Astrocyte of the cerebellum (primary cell): ENCODE data around the gene BAZ1A.
A peak's percentile ranks its signal among the peaks of the same experiment; 100 is the strongest.

ENCODE experiments used
- DNase-seq: peaks from one replicate; pipeline ENCODE4 v3.0.0-alpha.2; 2011; ENCODE audit warnings: low read depth
- H3K4me3 ChIP-seq: 2 replicates; pipeline ENCODE4 v1.5.1; 2011; ENCODE audit warnings: mild to moderate bottlenecking, low read depth, low read length, moderate library complexity
- in situ Hi-C: cut with HindIII; loops from 2 replicates; pipeline ENCODE4 v1.10.0; 2017; ENCODE audit warnings: low sequenced_read_pairs
- TF ChIP-seq, protein P1 (sequence below): IDR thresholded peaks from 2 replicates; pipeline ENCODE4 v1.5.1; 2012; ENCODE audit warnings: low read length, low read depth, moderate library complexity, mild to moderate bottlenecking; ENCODE audit errors: missing control alignments

The BAZ1A gene

GRCh38 chr14:34776611-34777010 lies 98.5 kb downstream of the BAZ1A start:
- DNase-seq = no peak
- in situ Hi-C loops = no loop called here
- H3K4me3 ChIP-seq = no peak overlapping the region
- TF ChIP-seq, protein P1, sequence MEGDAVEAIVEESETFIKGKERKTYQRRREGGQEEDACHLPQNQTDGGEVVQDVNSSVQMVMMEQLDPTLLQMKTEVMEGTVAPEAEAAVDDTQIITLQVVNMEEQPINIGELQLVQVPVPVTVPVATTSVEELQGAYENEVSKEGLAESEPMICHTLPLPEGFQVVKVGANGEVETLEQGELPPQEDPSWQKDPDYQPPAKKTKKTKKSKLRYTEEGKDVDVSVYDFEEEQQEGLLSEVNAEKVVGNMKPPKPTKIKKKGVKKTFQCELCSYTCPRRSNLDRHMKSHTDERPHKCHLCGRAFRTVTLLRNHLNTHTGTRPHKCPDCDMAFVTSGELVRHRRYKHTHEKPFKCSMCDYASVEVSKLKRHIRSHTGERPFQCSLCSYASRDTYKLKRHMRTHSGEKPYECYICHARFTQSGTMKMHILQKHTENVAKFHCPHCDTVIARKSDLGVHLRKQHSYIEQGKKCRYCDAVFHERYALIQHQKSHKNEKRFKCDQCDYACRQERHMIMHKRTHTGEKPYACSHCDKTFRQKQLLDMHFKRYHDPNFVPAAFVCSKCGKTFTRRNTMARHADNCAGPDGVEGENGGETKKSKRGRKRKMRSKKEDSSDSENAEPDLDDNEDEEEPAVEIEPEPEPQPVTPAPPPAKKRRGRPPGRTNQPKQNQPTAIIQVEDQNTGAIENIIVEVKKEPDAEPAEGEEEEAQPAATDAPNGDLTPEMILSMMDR = no peak

DNA sequence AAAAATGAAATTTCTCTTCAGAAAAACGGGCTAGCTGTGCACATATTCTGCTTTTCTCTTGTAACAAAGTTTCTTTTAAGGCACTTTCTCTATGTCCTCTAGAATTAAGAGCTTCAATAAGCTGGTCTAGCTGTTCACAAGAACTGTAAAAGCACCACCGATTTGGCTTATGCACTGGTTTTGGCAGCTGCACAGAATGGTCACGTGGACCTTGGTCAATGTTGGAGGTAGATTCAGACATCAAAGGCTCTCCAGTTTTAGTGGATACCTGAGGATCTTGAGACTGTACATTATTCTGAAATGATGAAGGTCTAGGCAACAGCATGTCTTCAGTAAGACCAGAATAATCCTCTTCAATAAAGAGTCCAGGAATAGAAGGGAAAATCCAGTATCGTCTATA lies 99.2 kb downstream of the BAZ1A start:
- no peak overlapping the region for H3K4me3 ChIP-seq
- in situ Hi-C loops = no loop called here
- TF ChIP-seq, protein P1 = no peak
- no peak for DNase-seq

- DNase-seq = no peak
- TF ChIP-seq, protein P1 = no peak
- in situ Hi-C loops = no loop called here
- H3K4me3 ChIP-seq = no peak overlapping the region
Measured at GRCh38 chr14:34775342-34775741, 99.8 kb downstream of the BAZ1A start.

DNA sequence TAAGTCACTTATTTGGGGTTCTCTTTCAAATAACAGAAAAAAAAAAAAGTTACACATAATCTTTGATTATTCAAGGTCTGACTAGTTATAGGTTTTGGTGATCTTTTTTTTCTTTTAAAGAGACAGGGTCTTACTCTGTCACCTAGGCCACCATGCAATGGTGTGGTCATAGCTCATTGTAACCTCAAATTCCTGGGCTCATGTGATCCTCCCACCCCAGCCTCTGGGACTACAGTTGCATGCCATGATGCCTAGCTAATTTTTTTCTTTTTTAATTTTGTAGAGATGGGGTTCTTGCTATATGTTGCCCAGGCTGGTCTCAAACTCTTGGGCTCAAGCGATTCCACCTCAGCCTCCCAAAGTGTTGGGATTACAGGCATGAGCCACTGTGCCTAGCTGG lies 104.3 kb downstream of the BAZ1A start:
- DNase-seq = no peak
- TF ChIP-seq, protein P1 = no peak
- in situ Hi-C loops = no loop called here
- H3K4me3 ChIP-seq = no peak overlapping the region

GRCh38 chr14:34766606-34767005 lies 108.6 kb downstream of the BAZ1A start:
- in situ Hi-C loops = no loop called here
- TF ChIP-seq, protein P1 = no peak
- DNase-seq = peak; percentile 12
- no peak overlapping the region for H3K4me3 ChIP-seq

- TF ChIP-seq, protein P1 = no peak
- no peak for DNase-seq
- in situ Hi-C loops = no loop called here
- no peak overlapping the region for H3K4me3 ChIP-seq
Measured at GRCh38 chr14:34766060-34766459, 109.1 kb downstream of the BAZ1A start.

DNA sequence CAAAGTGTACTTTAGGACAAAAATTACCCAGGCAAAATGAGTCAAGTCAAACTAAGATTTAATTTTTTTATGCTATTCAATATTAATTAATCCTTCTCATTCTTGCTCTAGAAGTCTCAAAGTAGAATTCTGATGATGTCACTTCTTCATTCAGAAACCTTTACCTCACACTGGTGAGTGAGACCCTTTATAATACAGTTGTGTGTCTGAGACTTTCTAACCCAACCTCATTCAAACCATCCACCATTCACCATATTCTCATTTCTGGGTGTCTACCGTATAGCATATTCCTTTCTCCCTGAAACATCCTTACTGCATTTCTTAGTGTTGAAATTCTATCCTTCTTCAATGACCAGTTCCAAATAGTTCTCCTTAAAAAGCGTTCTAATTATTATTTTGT lies 119.9 kb downstream of the BAZ1A start:
- no peak for DNase-seq
- in situ Hi-C loops = no loop called here
- TF ChIP-seq, protein P1 = no peak
- H3K4me3 ChIP-seq = no peak overlapping the region
